Calu3 (cell line): ENCODE data around the gene APRT. TPM values are rescaled to one million over a fixed set of nuclear protein-coding genes. Genes with fewer than 3 reads are reported as not detected.
A peak's percentile ranks its signal among the peaks of the same experiment; 100 is the strongest.

Experiments
- BruUV-seq: library from RNA; stranded (reverse); fragments of 400-500 nt; replicated peaks from 2 replicates; lab custom pipeline; 2021; lab: Mats Ljungman, UMichigan
- CTCF ChIA-PET: fragments of 300-600 bp; sonication (Branson Sonifier 250); formaldehyde crosslinking; loops from one replicate; lab custom pipeline; 2022; ENCODE audit warnings: antibody characterized with exemption; lab: Charles Lee
- DNase-seq: peaks from one replicate; pipeline ENCODE4 v3.0.0; 2022
- H3K27ac Mint-ChIP-seq: one replicate; pipeline ENCODE4 v1.8.0; 2022; ENCODE audit warnings: mixed read lengths; ENCODE audit not compliant: unreplicated experiment
- H3K27me3 Mint-ChIP-seq: one replicate; pipeline ENCODE4 v1.8.0; 2022; ENCODE audit warnings: mixed read lengths; ENCODE audit not compliant: unreplicated experiment
- H3K36me3 Mint-ChIP-seq: one replicate; pipeline ENCODE4 v1.8.0; 2022; ENCODE audit warnings: mild to moderate bottlenecking, moderate library complexity, mixed read lengths; ENCODE audit not compliant: insufficient read depth, unreplicated experiment
- H3K4me1 Mint-ChIP-seq: one replicate; pipeline ENCODE4 v1.8.0; 2022; ENCODE audit warnings: mild to moderate bottlenecking, low read depth, mixed read lengths; ENCODE audit not compliant: unreplicated experiment
- H3K4me3 Mint-ChIP-seq: one replicate; pipeline ENCODE4 v1.8.0; 2022; ENCODE audit warnings: mild to moderate bottlenecking, low read depth, moderate library complexity, mixed read lengths; ENCODE audit not compliant: unreplicated experiment
- H3K9me3 Mint-ChIP-seq: one replicate; pipeline ENCODE4 v1.8.0; 2022; ENCODE audit warnings: low read depth, mixed read lengths; ENCODE audit not compliant: unreplicated experiment
- CTCF ChIP-seq: fragments of 200-600 bp; IDR thresholded peaks from one replicate; pipeline ENCODE4 v1.8.0; 2022; ENCODE audit warnings: antibody characterized with exemption; ENCODE audit not compliant: unreplicated experiment
- intact Hi-C: fragments of 100-400 bp; cut with micrococcal nuclease; formaldehyde crosslinking; loops from one replicate; pipeline ENCODE4 v1.10.0; 2022; ENCODE audit not compliant: unreplicated experiment
- total RNA-seq: library from RNA; stranded (reverse); gene quantifications from 2 replicates; pipeline ENCODE4 v1.2.3, GENCODE V29; 2022

APRT gene
- total RNA-seq, 1 experiment from 2014 or later, result 203 TPM

GRCh38 chr16:88835383-88835782 lies 23.7 kb upstream of the APRT start:
- CTCF ChIA-PET, result no interaction called here
- intact Hi-C loops, result no loop called here
- no peak for TF ChIP-seq CTCF

DNA sequence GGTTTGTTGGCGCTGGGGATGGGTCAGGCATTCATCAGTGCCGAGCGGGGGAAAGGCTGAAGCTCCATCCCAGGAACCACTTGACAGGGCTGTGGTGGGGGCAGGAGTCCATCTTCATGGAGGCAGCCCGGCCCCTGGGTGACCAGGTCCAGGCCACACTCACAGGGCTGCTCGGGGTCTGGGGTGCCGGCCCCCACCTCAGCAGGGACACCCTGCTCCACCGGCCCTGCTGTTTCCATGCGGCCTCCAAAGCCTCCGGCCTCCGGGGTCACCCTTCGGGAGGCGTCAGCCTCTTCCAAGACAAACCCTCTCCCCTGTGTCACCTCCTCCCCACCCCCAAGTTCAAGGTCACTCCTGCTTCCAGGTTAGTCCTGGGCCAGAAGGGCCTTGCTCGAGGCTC lies 22.9 kb upstream of the APRT start:
- no peaks in the 10 kb centered on the region for H3K4me1 Mint-ChIP-seq
- no peaks in the 10 kb centered on the region for H3K27me3 Mint-ChIP-seq
- no peak overlapping the region for H3K4me3 Mint-ChIP-seq
- H3K9me3 Mint-ChIP-seq, result no peaks in the 10 kb centered on the region
- CTCF ChIA-PET, result no interaction called here
- no peak for DNase-seq
- H3K27ac Mint-ChIP-seq, result no peak overlapping the region
- TF ChIP-seq CTCF, result no peak
- peaks cover 27% of the 10 kb centered on the region for H3K36me3 Mint-ChIP-seq
- intact Hi-C loops, result no loop called here
- no TSS peak for BruUV-seq

More at GRCh38 chr16:88835383-88835782, 23.7 kb upstream of the APRT start:
- H3K36me3 Mint-ChIP-seq, result peaks cover 20% of the 10 kb centered on the region
- H3K9me3 Mint-ChIP-seq, result no peaks in the 10 kb centered on the region
- no peaks in the 10 kb centered on the region for H3K27me3 Mint-ChIP-seq
- no peaks in the 10 kb centered on the region for H3K4me1 Mint-ChIP-seq
- no peak overlapping the region for H3K4me3 Mint-ChIP-seq
- no peak overlapping the region for H3K27ac Mint-ChIP-seq
- no TSS peak for BruUV-seq
- DNase-seq, result no peak

GRCh38 chr16:88833086-88833485 lies 21.4 kb upstream of the APRT start:
- peaks cover 23% of the 10 kb centered on the region for H3K36me3 Mint-ChIP-seq
- no peaks in the 10 kb centered on the region for H3K27me3 Mint-ChIP-seq
- CTCF ChIA-PET, result interaction anchor here (0.6 to 0.7 kb wide), 3 partner anchors 213 to 394 kb away, joined by 3 to 5 read pairs (median 4); no protein-coding TSS in a partner anchor
- H3K27ac Mint-ChIP-seq, result no peak overlapping the region
- no peak for DNase-seq
- intact Hi-C loops, result no loop called here
- no peaks in the 10 kb centered on the region for H3K4me1 Mint-ChIP-seq
- H3K4me3 Mint-ChIP-seq, result no peak overlapping the region
- H3K9me3 Mint-ChIP-seq, result no peaks in the 10 kb centered on the region
- BruUV-seq, result no TSS peak
- TF ChIP-seq CTCF, result no peak

DNA sequence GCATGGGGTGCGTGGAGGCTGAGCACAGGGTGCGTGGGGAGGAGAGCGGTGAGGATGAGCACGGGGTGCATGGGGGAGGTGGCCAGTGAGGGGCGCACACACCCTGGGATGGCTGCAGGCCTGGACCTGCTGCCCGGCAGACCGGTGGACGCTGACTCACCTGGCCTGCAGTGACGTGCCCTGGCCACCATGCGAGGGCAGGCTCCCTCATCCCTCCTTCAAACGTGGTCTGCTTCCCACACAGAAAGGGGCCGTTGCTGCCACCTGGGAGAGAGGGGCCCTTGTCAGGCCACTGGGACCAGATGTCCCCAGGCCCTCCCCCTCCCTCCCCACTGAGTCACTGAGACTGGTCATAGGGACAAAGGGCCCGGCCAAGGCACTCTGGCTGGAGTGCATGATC lies 20.1 kb upstream of the APRT start:
- Mint-ChIP-seq H3K36me3 (peaks cover 33% of the 10 kb centered on the region), H3K27ac (no peak overlapping the region), H3K4me1 (no peaks in the 10 kb centered on the region), H3K9me3 (no peaks in the 10 kb centered on the region), H3K4me3 (no peak overlapping the region), H3K27me3 (no peaks in the 10 kb centered on the region)
- BruUV-seq, result no TSS peak
- DNase-seq, result no peak
- TF ChIP-seq CTCF, result peak; percentile 17
- CTCF ChIA-PET, result no interaction called here
- intact Hi-C loops, result no loop called here
